Endometrial microvascular endothelial cells (primary cell): ENCODE results near the gene CFAP46. TPM values are rescaled to one million over a fixed set of nuclear protein-coding genes. Genes with fewer than 3 reads are reported as not detected.
"Not testable (repeated sequence)": the region's sequence is repeated elsewhere in the genome, so short reads cannot be mapped to it uniquely, and the experiment has no call there.

Experiments used
- in situ Hi-C: cut with HindIII; loops from 2 replicates; pipeline ENCODE4 v1.10.0; 2017; ENCODE audit warnings: low sequenced_read_pairs, low pct_unique_long_range_greater_than_20kb; ENCODE audit errors: inconsistent ontology term
- total RNA-seq: library from RNA; depleted of rRNA; stranded (reverse); fragments of >200 nt; gene quantifications from one replicate; pipeline ENCODE4 v1.2.3, GENCODE V29; 2015; ENCODE audit errors: inconsistent ontology term

Gene CFAP46
- total RNA-seq, 1 donor from 2014 or later: 0.09 TPM

- in situ Hi-C loops: loop anchor here (25.0 kb wide), 1 partner anchor 227 kb away; the partner anchor contains the start of gene KNDC1
Measured at GRCh38 chr10:132934953-132935352, 7.4 kb downstream of the CFAP46 start.

- in situ Hi-C loops: loop anchor here (25.0 kb wide), 1 partner anchor 229 kb away; the partner anchor contains the start of gene KNDC1
Measured at GRCh38 chr10:132933308-132934042, 8.9 kb downstream of the CFAP46 start.

- in situ Hi-C loops: loop anchor here (25.0 kb wide), 1 partner anchor 230 kb away; the partner anchor contains the start of gene KNDC1
Measured at GRCh38 chr10:132932461-132933307, 9.7 kb downstream of the CFAP46 start.

- in situ Hi-C loops: loop anchor here (25.0 kb wide), 1 partner anchor 231 kb away; the partner anchor contains the start of gene KNDC1
Measured at GRCh38 chr10:132931258-132932250, 10.8 kb downstream of the CFAP46 start.

- in situ Hi-C loops: loop anchor here (25.0 kb wide), 1 partner anchor 232 kb away; the partner anchor contains the start of gene KNDC1
Measured at GRCh38 chr10:132930701-132931100, 11.7 kb downstream of the CFAP46 start.

- in situ Hi-C loops: loop anchor here (25.0 kb wide), 1 partner anchor 232 kb away; the partner anchor contains the start of gene KNDC1
Measured at GRCh38 chr10:132929953-132930548, 12.3 kb downstream of the CFAP46 start.

- in situ Hi-C loops: loop anchor here (25.0 kb wide), 1 partner anchor 233 kb away; the partner anchor contains the start of gene KNDC1
Measured at GRCh38 chr10:132929480-132929879, 12.9 kb downstream of the CFAP46 start.

- in situ Hi-C loops: loop anchor here (25.0 kb wide), 1 partner anchor 234 kb away; the partner anchor contains the start of gene KNDC1
Measured at GRCh38 chr10:132928261-132928660, 14.1 kb downstream of the CFAP46 start.

- in situ Hi-C loops: loop anchor here (25.0 kb wide), 1 partner anchor 234 kb away; the partner anchor contains the start of gene KNDC1
Measured at GRCh38 chr10:132927824-132928223, 14.5 kb downstream of the CFAP46 start.

GRCh38 chr10:132926777-132927650 lies 15.4 kb downstream of the CFAP46 start:
- in situ Hi-C loops: loop anchor here (25.0 kb wide), 1 partner anchor 235 kb away; the partner anchor contains the start of gene KNDC1

- in situ Hi-C loops: loop anchor here (25.0 kb wide), 1 partner anchor 236 kb away; the partner anchor contains the start of gene KNDC1
Measured at GRCh38 chr10:132926070-132926469, 16.3 kb downstream of the CFAP46 start.

GRCh38 chr10:132925614-132926013 lies 16.8 kb downstream of the CFAP46 start:
- in situ Hi-C loops: loop anchor here (25.0 kb wide), 1 partner anchor 237 kb away; the partner anchor contains the start of gene KNDC1

GRCh38 chr10:132925071-132925561 lies 17.3 kb downstream of the CFAP46 start:
- in situ Hi-C loops: loop anchor here (25.0 kb wide), 1 partner anchor 237 kb away; the partner anchor contains the start of gene KNDC1

GRCh38 chr10:132924046-132924952 lies 18.1 kb downstream of the CFAP46 start:
- in situ Hi-C loops: no loop called here

GRCh38 chr10:132923384-132923783 lies 19.0 kb downstream of the CFAP46 start:
- in situ Hi-C loops: not testable (repeated sequence)
